ENCODE measurements around the gene RHOJ.
"Not testable (repeated sequence)": the region's sequence is repeated elsewhere in the genome, so short reads cannot be mapped to it uniquely, and the experiment has no call there.

RHOJ gene

DNA sequence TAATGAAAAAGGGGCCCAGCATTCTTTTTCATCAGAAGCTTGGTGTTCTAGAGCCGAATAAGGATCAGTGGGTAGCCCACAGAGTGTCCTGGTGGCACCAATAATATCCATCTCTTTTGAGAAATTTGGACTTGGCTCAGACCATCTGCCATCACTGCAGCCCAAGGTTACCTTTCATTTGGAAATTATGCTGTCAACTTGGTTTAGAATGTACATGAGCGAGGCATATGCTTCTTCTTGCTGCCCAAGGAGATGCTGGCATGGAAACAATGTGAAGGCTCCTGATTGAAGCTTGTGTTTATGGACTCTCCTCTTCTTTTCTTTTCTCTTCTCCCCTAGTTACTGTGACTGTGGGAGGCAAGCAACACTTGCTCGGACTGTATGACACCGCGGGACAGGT is 64.5 kb downstream of the RHOJ start:
- no peak for DNase-seq

- no peak for DNase-seq
Measured at GRCh38 chr14:63269561-63270225, 65.5 kb downstream of the RHOJ start.

DNA sequence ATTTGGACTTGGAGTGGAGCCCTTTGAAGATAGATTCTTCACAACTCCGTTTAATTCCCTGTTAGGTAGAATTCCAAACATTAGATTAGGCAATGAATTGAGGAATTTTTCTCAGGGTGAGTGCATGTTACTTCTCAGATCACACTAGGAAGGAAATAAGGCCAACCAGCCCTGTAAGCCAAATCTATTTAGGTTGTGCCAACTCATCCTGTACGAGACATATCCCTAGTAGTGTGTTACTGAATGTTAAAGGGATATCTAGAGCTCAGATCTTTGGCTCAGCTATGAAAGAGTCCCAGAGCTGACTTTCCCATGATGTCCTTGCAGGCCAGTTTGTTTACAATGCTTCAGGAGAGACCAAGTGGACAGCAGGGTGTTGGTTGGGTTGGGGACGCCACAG is 68.9 kb downstream of the RHOJ start:
- no peak for DNase-seq

- peak; percentile 29 for DNase-seq
Measured at GRCh38 chr14:63273717-63274655, 69.7 kb downstream of the RHOJ start.

DNA sequence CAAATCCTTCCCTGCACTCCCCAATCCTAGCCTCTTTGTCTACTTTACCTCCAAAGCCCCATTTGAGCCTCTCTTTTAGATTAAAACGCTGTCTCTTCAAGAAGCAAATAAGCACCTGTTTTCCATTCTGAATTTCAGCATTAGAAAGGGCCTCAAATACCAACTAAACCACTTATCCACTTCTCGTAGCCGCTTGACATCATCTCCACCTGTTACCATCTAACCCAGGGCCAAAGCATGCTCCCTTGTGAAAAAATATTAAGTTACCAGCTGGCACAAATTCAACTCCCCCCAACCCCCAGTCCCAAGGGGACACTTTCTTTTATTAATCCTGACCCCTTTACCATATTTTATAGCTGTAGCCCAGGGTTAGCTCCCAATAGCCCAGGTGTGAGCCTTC is 71.4 kb downstream of the RHOJ start:
- no peak for DNase-seq

DNA sequence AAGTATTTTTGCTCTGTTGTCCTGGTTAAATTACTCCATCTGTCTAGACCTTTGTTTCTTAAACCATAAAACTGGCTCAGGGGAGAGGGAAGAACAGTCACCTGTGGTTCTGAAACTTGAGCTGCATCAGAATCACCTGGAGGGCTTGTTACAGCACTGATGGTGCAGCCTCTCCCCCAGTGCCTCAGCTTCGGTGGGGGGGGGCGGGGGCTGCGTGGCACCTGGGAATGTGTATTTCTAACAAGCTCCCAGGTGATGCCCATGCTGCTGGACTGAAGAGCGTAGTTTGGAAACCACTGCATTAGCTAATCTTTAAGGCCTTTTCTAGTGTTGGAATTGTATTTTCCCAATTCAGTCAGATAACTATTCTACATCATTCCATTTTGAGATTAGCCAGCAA is 71.8 kb downstream of the RHOJ start:
- DNase-seq, result no peak

GRCh38 chr14:63276492-63277342 is 72.5 kb downstream of the RHOJ start:
- peak; percentile 59 for DNase-seq

DNA sequence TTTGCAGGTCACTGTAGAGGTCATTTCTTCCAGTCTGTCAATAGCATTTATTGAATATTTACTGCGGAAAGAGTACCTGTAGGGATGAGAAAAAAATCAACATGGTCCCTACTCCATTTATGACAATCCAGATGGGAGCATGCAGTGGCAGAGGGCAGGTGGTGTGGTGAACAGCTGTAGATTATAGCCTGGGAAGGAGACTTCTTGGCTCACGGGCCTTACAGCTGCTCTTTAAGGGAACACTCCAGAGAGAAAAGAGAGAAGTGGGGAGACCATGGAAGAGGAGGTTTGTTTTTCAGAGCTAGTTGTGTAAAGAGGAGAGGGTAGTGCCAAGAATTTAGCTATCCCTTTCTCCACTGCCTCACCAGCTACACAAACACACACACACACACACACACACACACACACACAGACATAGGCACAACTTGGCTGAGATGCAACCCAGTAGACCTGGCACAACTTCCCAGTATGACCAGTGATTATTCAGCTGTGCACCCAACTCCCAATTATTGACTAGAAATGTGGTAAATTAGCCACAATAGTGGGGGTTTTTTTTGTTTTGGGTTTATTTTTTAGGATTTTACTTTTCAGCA is 73.4 kb downstream of the RHOJ start:
- DNase-seq, result no peak

GRCh38 chr14:63279933-63280332 is 75.7 kb downstream of the RHOJ start:
- DNase-seq, result not testable (repeated sequence)

GRCh38 chr14:63282997-63283883 is 79.0 kb downstream of the RHOJ start:
- DNase-seq, result no peak

DNA sequence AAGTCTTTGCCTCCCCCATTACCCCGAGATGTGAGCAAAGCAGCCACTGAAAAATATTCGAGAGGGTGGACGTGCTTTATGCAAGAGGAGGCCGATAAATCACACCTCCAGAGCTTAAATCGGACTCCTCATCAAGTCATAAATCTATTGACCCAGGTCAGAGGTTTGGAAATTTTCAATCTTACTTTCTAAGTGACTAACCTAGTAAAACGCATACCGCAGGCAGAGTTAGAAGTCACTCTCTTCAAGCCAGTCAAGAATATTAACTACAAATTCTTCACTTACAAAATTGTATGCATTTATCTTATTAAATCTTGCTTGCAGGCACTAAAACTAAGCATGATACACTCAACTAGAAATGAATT is 79.6 kb downstream of the RHOJ start:
- DNase-seq, result no peak

DNA sequence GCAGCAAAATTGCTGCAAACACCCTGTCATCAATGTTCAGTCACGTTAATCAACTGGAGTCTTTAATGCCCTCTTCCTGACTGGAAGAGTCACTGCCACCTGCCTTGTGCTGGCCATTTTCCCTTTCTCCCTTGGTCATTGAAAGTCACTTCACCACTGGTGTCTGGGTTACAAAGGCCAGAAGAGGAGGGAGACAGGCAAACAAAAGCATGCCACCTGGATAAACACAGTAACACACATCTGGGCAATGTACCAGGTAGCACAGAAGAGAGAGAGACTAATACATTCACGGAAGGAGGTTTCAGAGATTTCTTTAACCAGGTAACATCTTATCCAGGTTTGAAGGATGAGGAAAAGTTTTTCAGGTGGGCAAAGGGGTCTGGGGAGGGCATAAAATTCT is 81.8 kb downstream of the RHOJ start:
- no peak for DNase-seq

GRCh38 chr14:63287666-63288483 is 83.6 kb downstream of the RHOJ start:
- DNase-seq, result peak; percentile 45

DNA sequence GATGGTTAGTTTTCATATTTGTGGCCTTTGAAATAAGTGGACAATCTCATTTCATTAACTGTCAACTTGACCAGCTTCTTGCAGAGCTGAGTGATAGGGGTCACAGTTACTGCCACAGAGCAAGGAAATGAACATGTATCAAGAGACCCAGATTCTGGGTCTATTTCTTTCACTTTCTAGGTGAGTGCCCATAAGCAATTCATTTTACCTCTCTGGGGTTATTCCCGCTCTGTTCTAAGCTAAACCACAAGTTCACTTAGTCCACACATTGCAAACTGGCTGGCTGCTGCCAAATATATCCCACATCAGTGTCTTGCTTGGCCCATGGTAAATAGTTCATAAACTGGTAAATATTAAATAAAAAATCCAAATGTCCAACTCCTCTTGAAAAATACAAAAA is 84.6 kb downstream of the RHOJ start:
- DNase-seq, result no peak

GRCh38 chr14:63290741-63291430 is 86.6 kb downstream of the RHOJ start:
- no peak for DNase-seq

GRCh38 chr14:63292805-63293204 is 88.6 kb downstream of the RHOJ start:
- no peak for DNase-seq

GRCh38 chr14:63295231-63295685 is 91.0 kb downstream of the RHOJ start:
- no peak for DNase-seq

DNA sequence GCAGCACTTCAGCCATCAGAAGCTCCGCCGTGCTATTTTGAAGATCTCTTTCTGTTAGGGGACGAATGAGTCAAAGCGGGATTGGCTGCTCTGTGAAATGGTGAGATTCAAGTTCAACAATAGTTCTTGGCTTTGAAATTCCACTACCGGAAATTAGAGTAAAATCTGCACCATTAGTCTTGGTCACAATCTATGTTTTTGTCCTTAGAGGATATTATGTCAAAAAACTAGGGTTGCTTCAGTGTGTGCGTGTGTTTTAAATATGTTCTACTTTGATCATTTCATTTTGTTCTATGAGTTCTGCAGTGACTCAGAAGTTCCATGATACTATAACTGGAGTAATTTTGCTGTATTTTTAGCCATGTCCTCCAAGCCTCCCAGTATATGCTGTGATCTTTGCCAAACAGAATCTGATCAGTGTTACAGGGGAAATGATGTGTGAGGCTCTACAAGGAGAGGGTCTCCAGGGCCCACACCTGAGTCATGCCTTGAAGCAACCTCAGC is 91.9 kb downstream of the RHOJ start:
- no peak for DNase-seq

DNA sequence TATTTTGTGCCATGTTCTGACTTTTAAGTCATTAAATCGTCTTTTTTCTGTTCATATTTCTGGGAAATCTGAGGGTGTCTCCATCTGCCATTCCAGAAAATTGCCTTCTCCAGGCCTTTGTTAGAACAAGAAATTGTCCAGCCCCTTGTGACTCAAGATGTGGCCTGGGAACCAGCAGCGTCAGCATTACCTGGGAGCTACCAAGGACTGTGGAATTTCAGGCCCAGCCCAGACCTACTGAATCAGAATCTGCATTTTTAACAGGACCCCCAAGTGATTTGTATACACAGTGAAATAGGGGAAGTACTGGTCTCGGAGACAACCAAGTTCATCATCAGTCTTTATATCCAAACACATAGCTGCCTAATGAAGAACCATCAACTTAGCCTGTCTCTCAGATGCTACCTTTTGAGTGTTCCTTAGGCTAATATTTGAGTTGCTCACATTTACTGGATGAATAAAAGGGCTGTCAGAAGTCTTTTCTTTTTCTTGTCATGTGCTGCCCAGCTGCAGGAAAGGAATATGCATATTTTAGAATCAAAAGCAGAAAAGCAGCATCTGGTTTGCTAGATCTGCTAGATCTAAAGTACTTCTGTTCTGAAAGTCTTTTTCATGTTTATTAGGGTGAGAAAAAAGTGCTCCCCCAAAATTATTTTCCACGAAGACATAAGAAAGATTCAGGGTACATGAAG is 93.3 kb downstream of the RHOJ start:
- no peak for DNase-seq

All from fibroblast of skin of abdomen (primary cell).